Activated CD4-positive, alpha-beta T cell treated with anti-CD3 and anti-CD28 coated beads, Interleukin-2, amount 10 ng/mL, durations not matched to agents 24 days and 14 days (primary cell): Measurements from ENCODE around the gene CRAT. TPM values are rescaled to one million over a fixed set of nuclear protein-coding genes. Genes with fewer than 3 reads are reported as not detected.

ENCODE experiments used
- DNase-seq: peaks from one replicate; pipeline ENCODE4 v3.0.0; 2022
- H3K27ac Mint-ChIP-seq: one replicate; pipeline ENCODE4 v1.8.0; 2022; ENCODE audit warnings: mild to moderate bottlenecking, mixed read lengths
- H3K27me3 Mint-ChIP-seq: one replicate; pipeline ENCODE4 v1.8.0; 2022; ENCODE audit warnings: mixed read lengths
- H3K36me3 Mint-ChIP-seq: one replicate; pipeline ENCODE4 v1.8.0; 2022; ENCODE audit warnings: low read depth, mild to moderate bottlenecking, mixed read lengths
- H3K4me1 Mint-ChIP-seq: one replicate; pipeline ENCODE4 v1.8.0; 2021; ENCODE audit warnings: mixed read lengths
- H3K4me3 Mint-ChIP-seq: one replicate; pipeline ENCODE4 v1.8.0; 2022; ENCODE audit warnings: mild to moderate bottlenecking, moderate library complexity, mixed read lengths
- H3K9me3 Mint-ChIP-seq: one replicate; pipeline ENCODE4 v1.8.0; 2021; ENCODE audit warnings: mixed read lengths
- intact Hi-C: fragments of 100-400 bp; cut with micrococcal nuclease; formaldehyde crosslinking; loops from one replicate; pipeline ENCODE4 v1.15.1; 2023
- total RNA-seq: library from RNA; stranded (reverse); gene quantifications from 2 replicates; pipeline ENCODE4 v1.2.3, GENCODE V29; 2022

Gene CRAT
- total RNA-seq, 1 donor from 2014 or later: 11.4 TPM

DNA sequence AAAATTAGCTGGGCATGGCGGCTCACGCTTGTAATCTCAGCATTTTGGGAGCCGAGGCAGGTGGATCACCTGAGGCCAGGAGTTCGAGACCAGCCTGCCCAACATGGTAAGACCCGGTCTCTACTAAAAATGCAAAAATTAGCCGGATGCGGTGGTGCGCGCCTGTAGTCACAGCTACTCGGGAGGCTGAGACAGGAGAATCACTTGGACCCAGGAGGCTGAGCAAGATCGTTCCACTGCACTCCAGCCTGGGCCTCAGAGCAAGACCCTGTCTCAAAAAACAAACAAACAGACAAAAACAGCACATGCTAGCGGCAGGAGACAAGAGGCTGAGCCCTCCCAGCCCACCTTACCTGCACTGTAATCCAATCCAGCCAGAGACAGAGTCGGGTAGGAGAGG lies 30.8 kb downstream of the CRAT start:
- DNase-seq: no peak
- Mint-ChIP-seq H3K4me1 (peaks cover 19% of the 10 kb centered on the region), H3K4me3 (peak overlapping the region; percentile 95), H3K36me3 (no peaks in the 10 kb centered on the region), H3K27ac (peak overlapping the region; percentile 81), H3K27me3 (no peaks in the 10 kb centered on the region), H3K9me3 (no peaks in the 10 kb centered on the region)
- intact Hi-C loops: loop anchor here (2.0 to 5.0 kb wide), 2 partner anchors 51 to 198 kb away; partner anchors contain the start of genes KYAT1, LRRC8A and SH3GLB2

DNA sequence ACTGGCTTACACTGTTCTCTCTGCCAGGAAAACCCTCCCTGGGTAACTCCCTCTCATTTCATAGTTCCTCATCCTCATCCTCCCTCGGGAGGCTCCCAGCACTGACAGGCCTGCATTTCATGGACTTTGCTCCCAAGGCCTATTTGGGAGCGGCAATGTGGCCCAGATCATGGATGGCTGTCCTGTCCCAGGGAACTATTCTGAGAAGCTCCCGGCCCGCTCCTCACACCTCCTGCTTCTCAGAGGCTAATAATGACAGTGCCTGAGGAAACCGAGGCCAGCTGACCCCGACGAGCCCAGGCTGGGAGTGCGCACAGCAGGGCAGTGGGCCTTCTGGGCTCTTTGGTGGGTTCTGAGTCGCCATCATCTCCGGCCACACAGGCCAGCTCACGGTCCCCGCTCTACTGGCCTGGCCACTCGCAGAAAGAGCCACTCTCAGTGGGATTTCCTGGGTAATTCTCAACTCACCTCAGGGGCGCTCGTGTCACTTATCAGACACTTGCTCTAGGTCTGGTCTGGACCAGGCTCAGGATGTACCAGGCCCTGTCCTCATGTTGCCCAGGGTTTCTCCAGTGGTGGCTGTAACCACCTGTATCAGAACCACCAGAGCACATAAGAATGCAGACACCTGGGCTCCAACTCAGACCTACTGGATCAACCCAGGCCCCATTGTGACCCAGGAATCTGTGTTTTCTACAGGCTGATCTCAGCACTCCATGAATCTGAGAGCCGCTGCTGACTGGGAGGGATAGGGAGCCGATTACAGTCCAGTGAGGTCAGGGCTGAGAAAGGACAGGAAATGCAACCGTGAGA lies 31.7 kb downstream of the CRAT start:
- Mint-ChIP-seq H3K27me3 (no peaks in the 10 kb centered on the region), H3K36me3 (no peaks in the 10 kb centered on the region), H3K27ac (no peak overlapping the region), H3K9me3 (no peaks in the 10 kb centered on the region), H3K4me1 (peaks cover 19% of the 10 kb centered on the region), H3K4me3 (peak overlapping the region; percentile 95)
- intact Hi-C loops: no loop called here
- no peak for DNase-seq

DNA sequence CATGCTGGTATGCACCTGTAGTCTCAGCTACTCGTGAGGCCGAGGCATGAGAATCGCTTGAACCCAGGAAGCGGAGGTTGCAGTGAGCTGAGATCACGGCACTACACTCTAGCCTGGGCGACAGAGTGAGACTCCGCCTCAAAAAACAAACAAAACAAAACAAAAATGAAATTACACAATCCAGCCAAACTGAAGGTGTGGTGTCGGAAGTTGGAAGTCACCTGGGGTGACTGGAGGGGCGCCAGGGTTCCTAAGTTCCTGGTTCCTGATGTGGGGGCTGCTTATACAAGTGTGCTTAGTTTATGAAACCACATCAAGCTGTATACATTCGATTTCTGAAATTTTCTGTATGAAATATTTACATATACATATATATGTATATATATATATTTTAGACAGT lies 33.4 kb downstream of the CRAT start:
- DNase-seq: no peak
- Mint-ChIP-seq H3K36me3 (no peaks in the 10 kb centered on the region), H3K4me3 (no peak overlapping the region), H3K4me1 (peaks cover 20% of the 10 kb centered on the region), H3K9me3 (no peaks in the 10 kb centered on the region), H3K27me3 (no peaks in the 10 kb centered on the region), H3K27ac (no peak overlapping the region)
- intact Hi-C loops: no loop called here

DNA sequence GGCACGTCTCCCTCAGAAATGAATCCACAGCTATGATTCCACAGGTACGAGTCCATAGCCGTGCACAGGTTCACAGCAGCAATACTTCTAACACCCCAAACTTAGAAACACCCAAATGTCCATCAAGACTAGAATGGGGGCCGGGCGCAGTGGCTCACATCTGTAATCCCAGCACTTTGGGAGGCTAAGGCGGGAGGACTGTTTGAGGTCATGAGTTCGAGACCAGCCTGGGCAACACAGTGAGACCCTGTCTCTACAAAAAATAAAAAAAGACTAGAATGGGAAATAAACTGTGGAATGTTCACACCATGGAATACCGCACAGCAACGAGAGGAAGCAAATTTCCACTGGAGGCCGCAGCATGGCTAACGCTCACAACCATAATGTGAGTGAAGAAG lies 34.0 kb downstream of the CRAT start:
- intact Hi-C loops: no loop called here
- no peaks in the 10 kb centered on the region for H3K27me3 Mint-ChIP-seq
- peaks cover 20% of the 10 kb centered on the region for H3K4me1 Mint-ChIP-seq
- no peaks in the 10 kb centered on the region for H3K9me3 Mint-ChIP-seq
- DNase-seq: no peak
- no peak overlapping the region for H3K4me3 Mint-ChIP-seq
- H3K27ac Mint-ChIP-seq: no peak overlapping the region
- no peaks in the 10 kb centered on the region for H3K36me3 Mint-ChIP-seq

DNA sequence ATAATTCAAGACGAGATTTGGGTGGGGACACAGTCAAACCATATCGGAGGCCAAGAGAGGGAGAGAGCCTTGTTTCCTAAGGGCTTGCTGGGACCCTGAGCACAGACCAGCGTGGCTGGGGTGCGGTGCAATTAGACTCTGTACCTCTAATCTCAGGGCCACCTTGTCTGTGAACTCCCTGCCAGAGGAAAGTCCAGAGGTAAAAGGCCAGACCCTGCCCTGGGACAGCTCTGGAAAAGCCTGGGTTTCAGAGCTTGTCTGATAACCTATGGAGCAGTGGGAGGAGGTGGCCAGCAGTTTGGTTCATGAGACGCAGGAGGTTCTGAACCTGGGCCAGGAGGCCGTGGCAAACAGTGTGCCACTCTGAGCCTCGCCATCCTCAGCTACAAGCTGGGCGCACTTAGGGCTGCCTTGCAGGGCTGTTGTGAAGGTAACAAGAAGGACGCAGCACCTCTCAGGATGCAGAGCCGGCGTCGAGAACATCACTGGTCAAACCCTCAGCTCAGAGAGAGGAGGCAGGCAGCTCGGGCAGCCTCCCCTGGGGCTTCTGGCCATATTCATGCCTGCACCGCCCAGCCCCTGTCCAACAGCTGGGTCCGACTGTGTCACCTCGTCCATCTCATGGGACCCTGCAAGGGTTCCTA lies 34.5 kb downstream of the CRAT start:
- Mint-ChIP-seq H3K4me3 (no peak overlapping the region), H3K27me3 (no peaks in the 10 kb centered on the region), H3K36me3 (no peaks in the 10 kb centered on the region), H3K27ac (no peak overlapping the region), H3K9me3 (no peaks in the 10 kb centered on the region), H3K4me1 (peaks cover 19% of the 10 kb centered on the region)
- intact Hi-C loops: no loop called here
- no peak for DNase-seq

DNA sequence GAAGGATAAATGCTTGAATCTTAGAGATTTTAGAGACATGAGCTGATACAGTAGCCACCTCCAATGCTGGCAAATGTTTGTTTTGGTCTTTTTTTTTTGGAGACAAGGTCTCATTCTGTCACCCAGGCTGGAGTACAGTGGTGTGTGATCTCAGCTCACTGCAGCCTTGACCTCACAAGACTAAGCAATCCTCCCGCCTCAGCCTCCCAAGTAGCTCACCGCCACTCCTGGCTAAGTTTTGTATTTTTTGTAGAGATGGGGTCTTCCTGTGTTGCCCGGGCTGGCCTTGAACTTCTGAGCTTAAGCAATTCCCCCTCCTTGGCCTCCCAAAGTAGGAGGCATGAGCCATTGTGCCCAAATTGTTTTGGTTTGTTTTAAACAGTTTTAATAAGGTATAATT lies 36.5 kb downstream of the CRAT start:
- no peaks in the 10 kb centered on the region for H3K36me3 Mint-ChIP-seq
- intact Hi-C loops: no loop called here
- no peak for DNase-seq
- no peak overlapping the region for H3K27ac Mint-ChIP-seq
- no peaks in the 10 kb centered on the region for H3K27me3 Mint-ChIP-seq
- H3K9me3 Mint-ChIP-seq: no peaks in the 10 kb centered on the region
- peaks cover 14% of the 10 kb centered on the region for H3K4me1 Mint-ChIP-seq
- no peak overlapping the region for H3K4me3 Mint-ChIP-seq

DNA sequence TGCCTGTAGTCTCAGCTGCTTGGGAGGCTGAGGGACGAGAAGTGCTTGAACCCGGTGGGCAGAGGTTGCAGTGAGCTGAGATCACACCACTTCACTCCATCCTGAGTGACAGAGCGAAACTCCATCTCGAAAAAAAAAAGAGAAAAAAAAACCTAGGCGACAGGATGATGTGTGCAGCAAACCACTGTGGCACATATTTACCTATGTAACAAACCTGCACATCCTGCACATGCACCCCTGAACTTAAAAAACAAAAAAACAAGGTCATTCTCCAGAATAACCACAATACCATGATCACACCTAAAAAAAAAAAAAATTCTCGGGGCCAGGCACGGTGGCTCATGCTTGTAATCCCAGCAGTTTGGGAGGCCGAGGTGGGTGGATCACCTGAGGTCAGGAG lies 37.2 kb downstream of the CRAT start:
- intact Hi-C loops: no loop called here
- Mint-ChIP-seq H3K4me3 (no peak overlapping the region), H3K9me3 (no peaks in the 10 kb centered on the region), H3K4me1 (peaks cover 20% of the 10 kb centered on the region), H3K27me3 (no peaks in the 10 kb centered on the region), H3K36me3 (no peaks in the 10 kb centered on the region), H3K27ac (no peak overlapping the region)
- no peak for DNase-seq

DNA sequence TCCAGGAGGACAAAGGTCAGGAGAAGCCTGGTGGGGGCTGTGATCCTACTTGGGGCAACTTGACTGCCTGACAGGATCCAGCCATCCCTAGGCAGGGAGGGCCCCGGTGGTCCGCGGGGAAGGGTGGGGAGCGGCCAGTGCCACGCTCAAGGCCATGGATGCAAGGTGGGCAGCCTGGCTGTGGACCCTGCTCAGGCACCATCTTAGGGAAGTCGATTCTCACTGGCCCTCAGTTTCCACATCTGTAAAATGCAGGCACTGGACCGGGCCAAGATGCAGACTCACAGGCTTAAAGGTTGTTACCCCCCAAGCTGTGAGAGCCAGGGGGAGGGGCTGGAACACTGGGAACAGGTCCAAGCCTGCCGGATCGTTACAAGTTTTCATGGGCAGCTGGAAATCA lies 38.4 kb downstream of the CRAT start:
- H3K36me3 Mint-ChIP-seq: no peaks in the 10 kb centered on the region
- no peak overlapping the region for H3K27ac Mint-ChIP-seq

DNA sequence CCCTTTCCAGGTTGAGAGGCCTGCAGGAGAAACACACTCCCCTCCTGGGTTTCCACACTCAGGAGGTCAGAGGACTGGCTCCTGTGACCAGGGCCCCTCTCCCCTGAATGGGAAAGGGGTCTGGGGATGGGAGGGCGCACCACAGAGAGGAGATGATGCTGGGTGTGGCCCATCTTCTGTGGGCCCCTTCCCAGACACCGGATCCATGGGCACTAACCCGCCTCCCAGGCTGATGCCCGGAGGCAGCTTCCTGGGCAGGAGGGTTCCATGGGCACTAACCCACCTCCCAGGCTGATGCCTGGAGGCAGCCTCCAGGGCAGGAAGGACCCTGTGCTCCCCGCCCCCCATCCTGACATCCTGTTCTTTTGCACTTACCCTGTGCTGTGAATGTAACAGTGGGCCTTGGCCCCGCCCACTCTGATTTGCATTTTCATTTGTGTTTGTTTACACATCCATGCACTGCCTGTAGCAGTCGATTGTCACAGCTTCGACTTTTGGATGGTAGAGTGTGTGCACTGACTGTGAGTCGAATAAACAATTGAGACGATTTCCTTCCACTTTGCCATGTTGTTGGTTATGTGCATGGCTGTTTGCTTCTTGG lies 39.0 kb downstream of the CRAT start:
- intact Hi-C loops: no loop called here
- no peaks in the 10 kb centered on the region for H3K36me3 Mint-ChIP-seq
- H3K9me3 Mint-ChIP-seq: no peaks in the 10 kb centered on the region
- no peak overlapping the region for H3K27ac Mint-ChIP-seq
- H3K27me3 Mint-ChIP-seq: no peaks in the 10 kb centered on the region
- peaks cover 21% of the 10 kb centered on the region for H3K4me1 Mint-ChIP-seq
- DNase-seq: peak; percentile 79
- H3K4me3 Mint-ChIP-seq: no peak overlapping the region

More for the DNA sequence above, 38.4 kb downstream of the CRAT start:
- no peaks in the 10 kb centered on the region for H3K27me3 Mint-ChIP-seq
- H3K9me3 Mint-ChIP-seq: no peaks in the 10 kb centered on the region
- H3K4me1 Mint-ChIP-seq: peaks cover 21% of the 10 kb centered on the region
- H3K4me3 Mint-ChIP-seq: no peak overlapping the region
- DNase-seq: no peak
- intact Hi-C loops: no loop called here

DNA sequence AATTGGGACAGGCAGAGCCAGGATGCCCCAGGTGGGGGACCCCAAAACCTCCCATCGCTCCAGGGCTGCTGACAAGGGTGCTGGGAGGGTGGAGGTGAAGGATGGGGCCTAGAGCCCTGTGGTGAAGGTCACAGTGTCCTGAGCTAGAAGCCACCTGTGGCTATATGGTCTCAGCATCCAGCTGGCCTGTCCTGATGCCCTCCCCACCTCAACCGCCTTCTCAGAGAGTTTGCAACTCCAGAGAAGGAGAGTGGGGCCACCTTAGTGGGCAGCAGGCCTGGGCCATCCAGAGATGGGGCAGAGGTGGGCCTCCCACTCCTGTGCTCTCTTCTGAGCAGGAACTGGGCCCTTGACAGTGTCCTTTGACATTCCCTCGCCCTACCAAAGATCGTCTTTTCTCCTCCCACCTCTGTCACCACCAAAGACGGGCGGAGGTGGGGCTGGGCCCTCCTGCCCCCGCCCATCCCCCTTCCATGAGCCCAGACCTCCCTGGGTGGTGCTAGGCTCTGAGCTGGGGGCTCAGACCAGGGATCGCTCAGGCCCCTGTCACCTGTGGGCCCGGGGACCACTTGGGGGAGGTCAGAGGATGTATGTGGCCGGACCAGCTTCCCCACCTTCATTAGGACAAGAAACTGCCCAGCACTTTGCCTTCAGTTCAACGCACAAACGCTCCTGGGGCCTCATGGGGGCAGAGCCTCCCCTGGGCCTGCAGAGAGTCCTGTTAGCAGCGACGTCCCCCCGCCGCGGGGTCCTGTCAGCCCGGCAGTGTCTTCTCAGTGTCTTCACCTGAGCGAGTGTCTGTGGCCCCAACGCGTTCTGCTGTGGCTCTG lies 39.7 kb downstream of the CRAT start:
- Mint-ChIP-seq H3K4me3 (no peak overlapping the region), H3K9me3 (no peaks in the 10 kb centered on the region), H3K4me1 (peaks cover 21% of the 10 kb centered on the region), H3K27me3 (no peaks in the 10 kb centered on the region), H3K27ac (no peak overlapping the region), H3K36me3 (no peaks in the 10 kb centered on the region)
- intact Hi-C loops: no loop called here
- DNase-seq: no peak

DNA sequence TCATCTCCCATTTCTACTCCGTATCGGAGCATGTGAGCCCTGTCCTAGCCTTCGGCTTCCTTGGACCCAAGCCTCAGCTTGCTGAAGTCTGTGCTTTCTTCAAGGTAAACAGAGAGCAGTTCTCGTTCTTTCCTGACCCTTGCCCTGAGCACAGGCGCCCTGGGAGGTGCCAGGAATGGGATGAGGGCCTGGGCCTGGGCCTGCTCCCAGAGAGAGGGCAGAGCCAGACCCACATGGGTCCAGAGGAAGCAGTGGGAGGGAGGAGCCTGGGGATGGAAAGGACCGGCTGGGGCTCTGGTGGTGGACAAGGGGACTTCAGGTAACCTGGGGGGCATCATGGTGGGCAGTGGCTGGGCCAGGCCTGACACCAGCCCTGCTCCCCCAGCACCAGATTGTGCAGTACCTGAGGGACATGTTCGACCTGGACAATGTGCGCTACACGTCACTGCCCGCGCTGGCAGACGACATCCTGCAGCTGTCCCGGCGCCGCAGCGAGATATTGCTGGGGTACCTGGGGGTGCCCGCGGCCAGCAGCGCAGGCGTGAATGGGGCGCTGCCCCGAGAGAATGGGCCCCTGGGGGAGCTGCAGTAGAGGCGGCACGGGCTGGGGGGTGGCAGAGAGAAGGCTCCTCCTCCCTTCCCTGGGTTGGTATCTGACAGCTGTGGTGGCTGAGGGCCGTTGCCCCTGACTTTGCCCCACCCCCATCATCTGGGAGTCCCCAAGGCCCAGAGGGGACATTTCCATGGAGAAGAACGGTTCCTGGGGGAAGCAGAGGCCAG lies 40.5 kb downstream of the CRAT start:
- Mint-ChIP-seq H3K27me3 (no peaks in the 10 kb centered on the region), H3K9me3 (no peaks in the 10 kb centered on the region), H3K4me1 (peaks cover 21% of the 10 kb centered on the region), H3K27ac (peak overlapping the region; percentile 82), H3K36me3 (peaks cover 5% of the 10 kb centered on the region), H3K4me3 (no peak overlapping the region)
- intact Hi-C loops: no loop called here
- no peak for DNase-seq

DNA sequence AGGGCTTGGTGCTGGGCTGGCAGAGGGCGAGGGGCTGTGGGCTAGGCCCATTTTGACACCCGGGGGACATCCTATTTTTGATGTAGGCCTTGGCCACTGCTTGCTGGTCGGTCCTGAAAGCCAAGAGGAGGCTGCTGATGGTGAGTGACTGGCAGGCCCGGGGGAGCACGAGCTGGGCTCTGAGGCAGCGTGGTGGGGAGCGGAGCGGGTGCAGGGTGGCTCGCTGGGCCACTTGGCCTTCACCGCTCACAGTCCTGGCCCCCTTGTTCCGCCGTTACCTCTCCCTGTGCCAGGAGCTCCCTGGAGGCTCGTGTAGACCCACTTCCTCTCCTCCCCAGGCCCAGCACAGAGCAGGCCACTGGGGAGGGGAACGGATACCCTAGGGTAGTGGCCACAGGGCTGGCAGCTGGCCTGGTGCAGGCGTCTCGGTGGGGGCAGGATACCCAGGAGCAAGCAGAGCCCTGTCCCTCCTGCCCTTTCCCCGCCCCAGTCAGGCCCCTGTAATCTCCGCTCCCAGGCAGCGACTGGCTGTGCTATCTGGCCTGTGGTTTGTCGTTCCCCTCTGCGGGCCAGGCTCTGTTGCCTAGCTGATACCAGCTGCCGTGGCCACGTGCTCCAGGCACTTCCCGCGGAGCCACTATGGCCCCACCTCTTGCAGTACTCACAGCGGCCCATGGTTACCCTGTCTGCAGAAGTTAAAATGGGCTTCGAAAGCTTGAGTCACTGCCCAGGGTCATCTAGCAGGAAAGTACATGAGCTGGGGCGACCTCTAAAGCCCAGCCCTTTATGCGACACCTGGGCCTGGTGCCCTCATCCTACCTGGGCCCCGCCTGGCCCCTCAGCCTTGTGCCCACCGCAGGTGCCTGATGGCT lies 41.4 kb downstream of the CRAT start:
- peak; percentile 86 for DNase-seq
- peaks cover 5% of the 10 kb centered on the region for H3K36me3 Mint-ChIP-seq
- no peaks in the 10 kb centered on the region for H3K9me3 Mint-ChIP-seq
- peak overlapping the region; percentile 82 for H3K27ac Mint-ChIP-seq
- intact Hi-C loops: no loop called here
- H3K4me3 Mint-ChIP-seq: peak overlapping the region; percentile 13
- peaks cover 21% of the 10 kb centered on the region for H3K4me1 Mint-ChIP-seq
- H3K27me3 Mint-ChIP-seq: no peaks in the 10 kb centered on the region
